22Rv1 (cell line): ENCODE measurements around the gene ALX3.
"Not testable (repeated sequence)": the region's sequence is repeated elsewhere in the genome, so short reads cannot be mapped to it uniquely, and the experiment has no call there.

Source experiments
- H3K27ac ChIP-seq: fragments of 450-650 bp; 2 replicates; pipeline ENCODE4 v1.5.1; 2017
- CTCF ChIP-seq: fragments of 450-650 bp; IDR thresholded peaks from 2 replicates; pipeline ENCODE4 v1.5.1; 2017; ENCODE audit warnings: mild to moderate bottlenecking
- ZFX ChIP-seq: fragments of 450-650 bp; IDR thresholded peaks from 2 replicates; pipeline ENCODE4 v1.6.1; 2017; ENCODE audit warnings: antibody characterized with exemption, borderline replicate concordance

ALX3 gene

GRCh38 chr1:110032327-110032726 lies 38.1 kb downstream of the ALX3 start:
- TF ChIP-seq CTCF (no peak), ZFX (no peak)
- no peak overlapping the region for H3K27ac ChIP-seq

GRCh38 chr1:110030687-110031086 lies 39.8 kb downstream of the ALX3 start:
- not testable (repeated sequence) for H3K27ac ChIP-seq

GRCh38 chr1:110024613-110025012 lies 45.9 kb downstream of the ALX3 start:
- H3K27ac ChIP-seq: no peak overlapping the region
- TF ChIP-seq CTCF (no peak), ZFX (no peak)

- H3K27ac ChIP-seq: no peak overlapping the region
- no peak for TF ChIP-seq ZFX
- TF ChIP-seq CTCF: no peak
Observed at GRCh38 chr1:110021285-110021684, 49.2 kb downstream of the ALX3 start.

GRCh38 chr1:110019770-110020169 lies 50.7 kb downstream of the ALX3 start:
- TF ChIP-seq CTCF (no peak), ZFX (no peak)
- H3K27ac ChIP-seq: no peak overlapping the region

- no peak for TF ChIP-seq ZFX
- TF ChIP-seq CTCF: no peak
- H3K27ac ChIP-seq: no peak overlapping the region
Observed at GRCh38 chr1:110018396-110018795, 52.1 kb downstream of the ALX3 start.

- H3K27ac ChIP-seq: no peak overlapping the region
- TF ChIP-seq ZFX: no peak
- no peak for TF ChIP-seq CTCF
Observed at GRCh38 chr1:110017792-110018191, 52.7 kb downstream of the ALX3 start.

GRCh38 chr1:110012100-110012780 lies 58.2 kb downstream of the ALX3 start:
- no peak overlapping the region for H3K27ac ChIP-seq
- no peak for TF ChIP-seq CTCF
